Endodermal cell (in vitro differentiated cells): ENCODE results near the gene GATAD2B. TPM values are rescaled to one million over a fixed set of nuclear protein-coding genes. Genes with fewer than 3 reads are reported as not detected.

Source experiments
- DNase-seq: peaks from one replicate; pipeline ENCODE4 v3.0.0-alpha.2; 2017
- H3K27ac ChIP-seq: 2 replicates; pipeline ENCODE4 v1.5.1; 2013; ENCODE audit warnings: mild to moderate bottlenecking, low read depth, low read length, moderate library complexity
- H3K27me3 ChIP-seq: 2 replicates; pipeline ENCODE4 v1.6.1; 2013; ENCODE audit warnings: mild to moderate bottlenecking, low read length, moderate library complexity; ENCODE audit not compliant: insufficient read depth, control insufficient read depth, poor library complexity, severe bottlenecking
- H3K36me3 ChIP-seq: 2 replicates; pipeline ENCODE4 v1.7.0; 2013; ENCODE audit warnings: mild to moderate bottlenecking, low read length, moderate library complexity; ENCODE audit not compliant: control insufficient read depth, insufficient read depth
- H3K4me1 ChIP-seq: one replicate; pipeline ENCODE4 v1.7.0; 2013; ENCODE audit warnings: low read length; ENCODE audit not compliant: control insufficient read depth, insufficient read depth
- H3K4me3 ChIP-seq: 2 replicates; pipeline ENCODE4 v1.5.1; 2013; ENCODE audit warnings: mild to moderate bottlenecking, low read length, moderate library complexity
- H3K9ac ChIP-seq: 2 replicates; pipeline ENCODE4 v1.6.1; 2013; ENCODE audit warnings: mild to moderate bottlenecking, low read length, moderate library complexity; ENCODE audit not compliant: poor library complexity, severe bottlenecking; ENCODE audit errors: extremely low read depth
- H3K9me3 ChIP-seq: 2 replicates; pipeline ENCODE4 v1.6.1; 2013; ENCODE audit warnings: mild to moderate bottlenecking, low read length, moderate library complexity; ENCODE audit not compliant: control insufficient read depth
- H3K27ac Mint-ChIP-seq: 2 replicates; pipeline ENCODE4 v1.8.0; 2020; ENCODE audit warnings: mixed read lengths
- H3K27me3 Mint-ChIP-seq: 2 replicates; pipeline ENCODE4 v1.8.0; 2021; ENCODE audit warnings: mild to moderate bottlenecking, mixed read lengths; ENCODE audit not compliant: insufficient read depth
- H3K36me3 Mint-ChIP-seq: 2 replicates; pipeline ENCODE4 v1.8.0; 2020; ENCODE audit warnings: low read depth, mixed read lengths
- H3K4me1 Mint-ChIP-seq: 2 replicates; pipeline ENCODE4 v1.8.0; 2020; ENCODE audit warnings: mixed read lengths
- H3K4me3 Mint-ChIP-seq: 2 replicates; pipeline ENCODE4 v1.8.0; 2020; ENCODE audit warnings: mild to moderate bottlenecking, moderate library complexity, mixed read lengths
- H3K9me3 Mint-ChIP-seq: 2 replicates; pipeline ENCODE4 v1.8.0; 2020; ENCODE audit warnings: mild to moderate bottlenecking, mixed read lengths
- WGBS, 2 experiments: methylation state at CpG; one replicate each; pipeline versions ENCODE4 v1.1.5 to v1.1.7; 2013; ENCODE audit warnings: missing lambda C conversion rate in 2 of 2, mixed read lengths in 1 of 2; ENCODE audit not compliant: insufficient coverage in 1 of 2, insufficient read length in 1 of 2; 5-methylcytosine and 5-hydroxymethylcytosine counted together
- total RNA-seq, 2 donors: library from RNA; stranded (reverse); fragmentation: NEBNext Ultra II Directional in 1 of 2; extraction: Animal tissue kit (Norgen Biotek cat#: 25700) in 1 of 2; gene quantifications; 2 replicates in 1 of 2; 3 replicates in 1 of 2; pipeline ENCODE4 v1.2.1, GENCODE V29; 2021
- TF ChIP-seq, protein P1 (sequence below): fragments of 200-600 bp; sonication (generic); conservative IDR thresholded peaks from 2 replicates; pipeline ENCODE4 v1.5.0; 2021; ENCODE audit warnings: antibody characterized with exemption, mild to moderate bottlenecking

GATAD2B gene
- total RNA-seq, 2 donors from 2014 or later: 45.2 to 51.2 TPM

DNA sequence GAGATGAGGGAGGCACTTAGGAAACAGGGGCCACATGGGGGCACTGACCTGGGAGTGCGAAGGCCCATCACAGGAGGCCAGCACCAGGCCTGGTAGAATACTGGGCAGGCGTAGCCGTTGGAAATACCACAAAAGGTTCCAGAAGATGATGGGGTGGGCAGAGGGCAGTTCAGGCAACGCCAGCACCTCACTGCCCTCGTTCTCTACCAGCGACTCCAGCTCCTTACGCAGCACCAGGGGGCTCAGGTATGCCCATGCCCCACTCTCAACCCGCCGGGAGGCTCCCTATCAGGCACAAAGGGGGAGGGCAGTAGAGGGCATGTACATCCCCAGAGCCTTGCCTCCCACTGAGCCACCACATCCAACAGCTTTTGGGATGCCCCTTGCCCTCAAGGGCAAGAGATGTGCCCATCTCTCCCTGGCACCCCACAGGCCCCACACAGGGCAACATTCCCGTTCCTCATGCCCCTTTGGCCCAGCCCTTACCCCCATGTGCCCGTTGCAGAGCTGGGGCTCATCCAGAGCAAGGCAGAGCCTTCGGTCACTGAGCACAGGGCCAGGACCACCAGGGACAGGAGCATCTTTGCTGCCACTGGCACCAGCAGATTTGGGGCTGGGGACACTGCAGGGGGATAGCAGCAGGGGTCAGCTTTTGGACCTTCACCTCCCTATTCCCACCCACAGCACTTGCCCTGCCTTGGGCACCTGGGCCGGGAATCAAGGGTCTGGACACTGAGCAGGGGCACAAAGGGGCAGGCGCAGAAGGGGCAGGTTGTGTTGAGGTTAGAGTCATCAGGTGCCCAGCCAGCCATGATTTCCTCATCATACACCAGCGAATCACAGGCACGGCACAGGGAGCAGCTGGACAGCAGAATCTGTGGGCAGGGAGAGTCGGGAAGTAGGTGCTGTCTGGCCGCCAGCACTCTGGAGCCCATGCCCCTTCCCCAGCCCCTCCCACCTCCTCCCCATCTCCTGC lies 9.7 kb upstream of the GATAD2B start:
- Histone ChIP-seq H3K9ac (no peak overlapping the region), H3K36me3 (peaks cover 37% of the 10 kb centered on the region), H3K9me3 (no peaks in the 10 kb centered on the region), H3K27me3 (no peaks in the 10 kb centered on the region), H3K27ac (no peak overlapping the region), H3K4me3 (no peak overlapping the region), H3K4me1 (no peaks in the 10 kb centered on the region)
- TF ChIP-seq, protein P1, sequence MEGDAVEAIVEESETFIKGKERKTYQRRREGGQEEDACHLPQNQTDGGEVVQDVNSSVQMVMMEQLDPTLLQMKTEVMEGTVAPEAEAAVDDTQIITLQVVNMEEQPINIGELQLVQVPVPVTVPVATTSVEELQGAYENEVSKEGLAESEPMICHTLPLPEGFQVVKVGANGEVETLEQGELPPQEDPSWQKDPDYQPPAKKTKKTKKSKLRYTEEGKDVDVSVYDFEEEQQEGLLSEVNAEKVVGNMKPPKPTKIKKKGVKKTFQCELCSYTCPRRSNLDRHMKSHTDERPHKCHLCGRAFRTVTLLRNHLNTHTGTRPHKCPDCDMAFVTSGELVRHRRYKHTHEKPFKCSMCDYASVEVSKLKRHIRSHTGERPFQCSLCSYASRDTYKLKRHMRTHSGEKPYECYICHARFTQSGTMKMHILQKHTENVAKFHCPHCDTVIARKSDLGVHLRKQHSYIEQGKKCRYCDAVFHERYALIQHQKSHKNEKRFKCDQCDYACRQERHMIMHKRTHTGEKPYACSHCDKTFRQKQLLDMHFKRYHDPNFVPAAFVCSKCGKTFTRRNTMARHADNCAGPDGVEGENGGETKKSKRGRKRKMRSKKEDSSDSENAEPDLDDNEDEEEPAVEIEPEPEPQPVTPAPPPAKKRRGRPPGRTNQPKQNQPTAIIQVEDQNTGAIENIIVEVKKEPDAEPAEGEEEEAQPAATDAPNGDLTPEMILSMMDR: no peak
- H3K27me3 Mint-ChIP-seq: no peaks in the 10 kb centered on the region
- WGBS, 2 experiments: 93 to 99% methylated on average over 13 to 17 of the region's 18 CpGs
- no peaks in the 10 kb centered on the region for H3K4me1 Mint-ChIP-seq
- no peak for DNase-seq
- peak overlapping the region; percentile 35 for H3K27ac Mint-ChIP-seq
- H3K4me3 Mint-ChIP-seq: no peak overlapping the region
- no peaks in the 10 kb centered on the region for H3K9me3 Mint-ChIP-seq
- H3K36me3 Mint-ChIP-seq: peaks cover 60% of the 10 kb centered on the region

DNA sequence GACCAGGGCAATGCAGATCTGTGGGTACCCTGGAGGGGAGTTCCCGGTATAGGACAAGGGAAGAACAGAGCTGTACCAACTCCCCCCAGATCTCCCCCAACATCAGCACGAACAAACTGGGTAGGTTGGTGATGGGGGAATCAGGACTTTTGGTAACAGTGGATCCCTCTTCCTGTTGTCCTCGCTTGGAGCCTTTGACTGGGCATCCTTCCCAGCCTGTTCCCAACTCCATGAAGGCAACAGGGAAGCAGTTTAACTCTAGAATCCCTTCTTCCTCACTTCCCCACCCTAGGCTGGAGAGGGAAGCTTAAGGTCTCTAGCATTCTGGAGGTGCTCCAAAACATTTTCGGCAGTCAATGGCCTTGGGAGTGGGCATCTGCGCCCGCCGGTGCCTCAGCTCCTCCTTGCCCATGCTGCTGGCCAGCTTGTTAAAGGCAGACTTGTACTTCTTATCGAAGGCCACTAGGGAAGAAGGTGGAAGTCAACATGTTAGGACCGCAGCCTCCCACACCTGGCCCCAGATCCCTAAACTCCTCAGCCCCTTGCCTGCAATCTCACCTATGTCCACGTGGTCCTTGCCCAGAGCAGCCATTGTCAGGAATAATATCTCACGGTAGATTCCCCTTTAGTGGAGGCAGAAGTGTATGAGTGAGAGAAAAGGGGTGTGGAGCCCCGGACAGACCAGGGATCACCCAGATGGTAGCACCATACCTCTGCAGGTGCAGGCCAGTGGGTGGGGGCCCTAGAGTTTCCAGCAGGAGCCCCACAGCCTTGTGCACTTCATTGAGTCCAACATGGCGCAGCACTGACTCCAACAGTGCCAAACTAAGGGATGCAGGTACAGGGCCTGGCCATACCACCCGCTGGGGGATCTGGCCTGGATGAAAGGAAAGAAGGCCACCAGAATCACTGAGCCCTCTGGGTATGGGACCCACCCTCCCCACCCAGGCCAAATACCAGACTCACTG lies 7.5 kb upstream of the GATAD2B start:
- Mint-ChIP-seq H3K4me3 (no peak overlapping the region), H3K27ac (no peak overlapping the region), H3K36me3 (peaks cover 39% of the 10 kb centered on the region), H3K9me3 (no peaks in the 10 kb centered on the region), H3K27me3 (no peaks in the 10 kb centered on the region), H3K4me1 (no peaks in the 10 kb centered on the region)
- TF ChIP-seq, protein P1: peak; percentile 47
- Histone ChIP-seq H3K4me3 (no peak overlapping the region), H3K9me3 (no peaks in the 10 kb centered on the region), H3K27ac (no peak overlapping the region), H3K9ac (no peak overlapping the region), H3K36me3 (peaks cover 25% of the 10 kb centered on the region), H3K27me3 (no peaks in the 10 kb centered on the region), H3K4me1 (no peaks in the 10 kb centered on the region)
- DNase-seq: no peak
- 90 to 91% methylated on average over 7 to 14 of the region's 14 CpGs for WGBS, 2 experiments

DNA sequence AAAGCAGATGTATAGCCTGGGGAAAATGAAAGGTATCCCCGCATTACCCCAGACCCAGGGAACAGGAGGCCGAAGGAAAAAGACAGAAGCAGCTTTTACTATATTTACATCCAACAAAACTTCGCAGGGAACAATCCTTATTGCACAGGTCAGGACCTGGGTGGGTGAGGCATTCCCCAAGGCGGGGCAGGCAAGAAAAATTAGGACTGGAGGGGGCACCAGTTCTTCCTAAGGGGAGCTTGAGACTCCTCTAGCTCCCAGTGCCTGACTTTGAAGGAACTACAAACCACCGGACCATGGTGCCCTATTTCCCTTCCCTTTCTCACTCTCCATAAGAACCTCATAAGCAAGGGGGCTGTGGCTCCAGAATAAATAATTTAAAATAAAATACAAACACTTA lies 6.7 kb upstream of the GATAD2B start:
- Histone ChIP-seq H3K27me3 (no peaks in the 10 kb centered on the region), H3K4me1 (no peaks in the 10 kb centered on the region), H3K36me3 (peaks cover 19% of the 10 kb centered on the region), H3K9ac (no peak overlapping the region), H3K27ac (no peak overlapping the region), H3K4me3 (no peak overlapping the region), H3K9me3 (no peaks in the 10 kb centered on the region)
- 83 to 93% methylated on average over 3 to 5 of the region's 5 CpGs for WGBS, 2 experiments
- Mint-ChIP-seq H3K9me3 (no peaks in the 10 kb centered on the region), H3K27me3 (no peaks in the 10 kb centered on the region), H3K36me3 (peaks cover 30% of the 10 kb centered on the region), H3K27ac (no peak overlapping the region), H3K4me1 (no peaks in the 10 kb centered on the region), H3K4me3 (no peak overlapping the region)
- TF ChIP-seq, protein P1: no peak
- DNase-seq: no peak
